COLO668 (cell line): Measurements from ENCODE around the gene LRBA.

ENCODE experiments used
- DNase-seq: peaks from one replicate; lab custom pipeline; 2025; ENCODE audit not compliant: unreplicated experiment; lab: John Stamatoyannopoulos, UW

LRBA gene

DNA sequence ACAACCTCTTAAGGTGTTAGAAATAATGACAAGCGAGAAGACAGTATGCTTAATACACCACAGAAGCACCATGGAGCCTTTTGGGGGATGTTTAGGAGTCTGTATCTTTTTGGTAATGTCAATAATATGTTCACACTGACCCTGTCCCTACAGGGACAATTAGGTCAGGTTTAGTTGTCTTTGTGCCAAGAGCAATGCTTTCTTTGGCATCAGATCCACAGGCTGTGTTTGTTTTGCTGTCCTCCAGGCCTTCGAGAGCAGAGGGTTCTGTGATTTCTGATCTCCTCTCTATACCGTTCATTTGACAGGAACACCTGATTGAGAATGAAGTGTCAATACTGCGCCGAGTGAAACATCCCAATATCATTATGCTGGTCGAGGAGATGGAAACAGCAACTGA lies 783.1 kb downstream of the LRBA start:
- DNase-seq, result no peak

DNA sequence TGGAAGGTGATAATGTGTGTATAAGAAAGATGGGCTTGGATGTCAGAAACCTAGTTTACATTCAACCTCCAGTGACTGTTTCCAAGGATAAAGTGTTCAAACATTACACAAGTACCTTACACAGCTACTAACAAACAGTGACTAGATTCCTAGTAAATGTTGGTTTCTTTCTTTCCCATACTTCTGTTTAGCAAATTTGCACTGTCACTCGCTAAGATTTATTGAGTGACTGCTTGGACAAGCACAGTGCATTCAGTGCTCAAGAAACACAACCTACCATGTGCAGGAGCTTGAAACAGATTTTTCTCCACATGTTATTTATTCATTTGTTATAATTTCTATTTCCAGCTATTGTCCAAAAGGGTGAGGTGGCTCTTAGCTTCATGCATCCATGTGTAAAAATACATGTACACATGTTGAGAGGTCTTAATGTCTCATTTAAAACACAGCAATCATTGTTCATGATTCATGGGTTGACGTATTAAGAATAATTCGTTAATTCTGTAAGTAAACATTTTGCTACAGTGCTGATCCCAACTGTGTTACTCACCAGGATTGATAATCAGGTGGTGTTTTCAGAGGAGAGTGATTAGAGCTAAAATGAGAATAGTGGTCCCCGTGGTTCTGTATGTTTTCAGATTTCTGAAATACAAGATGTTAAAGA lies 783.8 kb downstream of the LRBA start:
- DNase-seq, result no peak

DNA sequence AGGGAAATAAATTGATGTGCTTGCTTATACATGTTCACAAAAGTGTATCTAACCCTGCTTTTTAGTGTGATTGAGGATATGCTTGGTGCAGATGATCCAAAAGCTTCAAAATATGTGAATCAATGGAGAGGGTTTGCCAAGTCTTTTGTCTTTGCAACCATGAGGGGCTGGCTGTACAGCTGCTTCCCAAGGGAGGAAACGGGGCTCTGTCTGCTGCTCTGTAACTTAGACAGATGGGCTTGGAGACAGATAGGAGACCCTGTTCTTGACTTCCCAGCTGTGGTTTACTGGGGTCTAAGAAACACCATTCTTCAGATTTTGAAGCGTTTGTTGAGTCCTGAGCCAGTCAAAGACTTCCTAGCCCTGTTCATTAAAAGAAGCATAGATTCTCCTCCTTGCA lies 784.5 kb downstream of the LRBA start:
- DNase-seq, result no peak

DNA sequence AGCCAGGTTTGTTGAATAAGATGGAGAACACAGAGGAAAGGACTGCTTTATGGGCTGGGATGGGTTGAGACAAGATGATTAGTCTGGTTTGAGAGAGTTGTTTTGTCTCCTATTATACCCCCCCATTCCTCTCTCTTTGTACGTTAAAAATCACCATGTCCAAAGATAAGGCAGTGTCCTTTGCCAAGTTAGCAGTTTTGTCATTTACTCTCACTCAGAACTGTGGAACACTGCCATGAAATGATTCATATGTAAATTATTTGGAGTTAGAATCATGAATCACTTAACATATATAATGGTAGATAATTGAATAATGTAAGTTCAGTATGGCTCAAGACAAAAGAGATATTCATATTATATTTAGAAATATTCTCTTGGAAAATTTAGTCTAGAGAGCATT lies 785.6 kb downstream of the LRBA start:
- no peak for DNase-seq

DNA sequence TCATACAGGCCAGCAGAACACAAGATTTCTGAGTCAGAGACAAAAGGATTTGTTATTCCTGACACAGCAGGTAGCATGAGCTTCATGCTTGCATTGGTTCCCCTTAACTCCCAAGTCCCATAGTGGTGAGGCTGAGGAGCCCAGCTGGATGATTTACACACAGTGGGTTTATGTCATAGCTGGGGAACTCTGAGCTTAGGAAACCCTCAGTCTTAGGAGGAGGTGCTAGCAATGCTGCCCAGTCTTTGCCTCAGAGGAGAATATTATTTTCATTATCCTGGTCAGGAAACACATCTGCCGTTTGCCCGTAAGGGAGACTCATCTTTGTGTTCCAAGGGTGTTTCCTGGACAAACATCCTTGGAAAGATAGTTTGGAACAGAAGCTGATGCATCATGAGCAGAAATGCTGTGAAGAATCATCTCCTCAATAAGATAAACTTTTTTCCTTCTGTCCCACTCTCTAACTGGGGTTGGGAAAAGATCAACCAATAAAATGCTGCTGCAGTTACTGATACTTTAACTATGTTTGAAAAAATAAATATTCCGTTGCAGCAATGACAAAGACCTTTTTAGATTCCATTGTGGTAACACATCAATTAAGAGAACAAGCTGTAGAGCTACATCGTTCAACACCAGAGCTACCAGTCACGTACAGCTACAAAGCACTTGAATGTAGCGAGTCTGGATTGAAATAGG lies 790.0 kb downstream of the LRBA start:
- no peak for DNase-seq

DNA sequence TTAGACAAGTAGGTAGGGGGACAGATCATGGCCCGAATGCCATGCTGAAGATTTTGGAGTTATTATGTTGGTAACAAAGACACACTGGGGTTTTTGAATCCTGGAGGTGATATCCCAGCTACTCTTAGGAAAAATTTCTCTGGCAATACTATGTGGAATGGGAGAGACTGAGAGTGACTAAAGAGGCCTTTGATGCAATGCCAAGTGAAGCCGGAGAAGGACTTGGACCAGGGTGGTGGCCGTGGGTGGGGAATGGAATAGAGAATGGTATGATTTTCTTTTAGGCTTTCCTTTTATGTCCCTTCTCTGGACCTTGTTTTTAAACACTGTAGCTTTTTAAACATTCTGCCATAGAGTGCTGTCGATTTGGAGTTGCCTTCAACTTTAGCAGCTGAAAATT lies 795.2 kb downstream of the LRBA start:
- DNase-seq, result no peak

DNA sequence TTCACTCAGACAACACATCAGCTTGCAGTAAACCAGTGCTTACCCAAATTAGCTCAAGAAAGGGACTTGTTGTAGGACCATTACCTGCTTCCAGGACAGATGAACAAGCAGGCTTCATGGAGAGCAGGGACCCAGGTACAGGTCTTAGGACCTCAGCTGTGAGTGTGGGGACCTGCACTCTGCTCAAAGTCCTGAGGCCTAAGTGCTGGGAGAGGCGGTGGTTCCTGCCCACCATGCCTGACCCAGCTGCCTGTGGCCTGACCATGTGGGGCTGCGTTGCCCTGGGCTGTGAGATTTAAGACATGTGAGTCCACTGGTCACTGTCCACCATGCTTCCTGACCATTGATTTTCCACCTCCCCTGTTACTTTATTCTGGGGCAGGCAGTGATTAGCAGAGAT lies 796.6 kb downstream of the LRBA start:
- no peak for DNase-seq

DNA sequence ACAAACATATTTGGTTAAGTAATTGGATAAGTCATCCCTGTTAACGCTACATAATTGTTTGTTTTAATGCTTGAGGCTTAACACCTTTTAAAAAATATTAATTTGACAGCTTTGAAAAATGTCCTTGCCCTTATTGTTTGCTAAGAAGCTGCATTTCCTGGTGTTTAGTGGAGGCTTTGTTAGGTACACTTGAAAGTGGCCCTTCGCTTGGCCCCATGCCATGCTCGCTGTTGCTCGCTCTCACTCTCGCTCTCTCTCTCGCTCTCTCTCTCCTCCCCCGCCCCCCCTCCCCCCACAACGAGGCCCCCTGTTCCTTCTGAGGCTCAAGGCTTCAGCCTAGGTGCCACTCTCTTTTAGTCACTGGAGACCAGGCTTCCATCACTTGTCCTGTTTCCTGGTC lies 797.3 kb downstream of the LRBA start:
- DNase-seq, result peak; percentile 72

DNA sequence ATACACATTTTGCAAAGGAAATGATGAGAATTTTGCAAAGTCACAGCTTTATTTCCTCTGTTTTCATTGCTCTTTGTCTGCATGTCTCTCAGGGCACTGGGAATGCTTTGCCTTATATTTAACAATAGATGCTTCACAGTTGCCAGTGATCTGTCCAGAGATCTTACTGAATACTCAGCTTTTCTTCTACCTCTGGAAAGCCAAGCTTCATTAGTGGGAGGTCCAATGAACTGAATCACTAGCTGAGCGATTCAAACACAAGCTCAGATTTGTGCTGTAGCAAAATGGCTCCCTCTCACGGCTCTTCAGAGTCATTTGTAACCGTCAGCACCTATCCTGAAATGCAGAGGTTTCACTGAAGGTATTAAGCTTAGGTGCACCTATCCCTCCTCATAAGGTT lies 797.9 kb downstream of the LRBA start:
- DNase-seq, result peak; percentile 12

DNA sequence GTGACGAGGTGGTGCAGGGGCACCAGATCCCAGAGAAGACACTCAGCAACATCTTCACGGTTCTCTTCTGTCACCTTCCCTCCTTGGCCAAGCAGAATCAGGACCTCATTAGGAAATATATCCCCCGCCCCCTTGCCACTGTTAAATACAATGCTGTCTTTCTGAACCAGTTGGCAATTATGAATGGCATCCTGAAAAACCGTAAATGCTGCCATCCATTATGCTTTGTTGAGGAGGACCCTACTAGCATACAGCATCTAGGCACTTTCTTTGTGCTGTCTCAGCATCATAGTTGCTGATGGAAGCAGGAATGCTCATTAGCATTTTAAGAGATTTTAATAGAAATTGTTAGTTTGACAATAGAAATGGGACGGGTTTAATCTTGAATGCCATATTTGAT lies 798.4 kb downstream of the LRBA start:
- no peak for DNase-seq

DNA sequence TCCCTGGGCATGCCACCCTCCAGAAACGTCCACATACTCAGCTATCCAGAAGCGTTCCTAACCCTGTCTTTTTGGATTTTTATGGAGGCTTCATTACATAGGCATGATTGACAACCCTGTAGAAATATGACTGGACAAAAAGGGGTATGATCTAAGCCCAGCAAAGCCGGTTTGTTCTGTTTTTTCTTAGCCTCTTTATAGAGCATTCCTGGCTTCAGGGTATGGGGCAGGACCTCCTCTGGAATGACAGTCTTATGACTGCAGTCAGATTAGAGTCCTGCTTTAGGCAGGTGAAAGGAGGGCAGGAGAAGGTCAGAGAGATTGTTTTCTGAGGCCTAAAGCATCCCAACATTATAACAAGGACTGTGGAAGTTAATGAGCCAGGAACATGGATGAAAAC lies 799.5 kb downstream of the LRBA start:
- DNase-seq, result no peak
